Measurements from ENCODE around the gene BMP6. TPM values are rescaled to one million over a fixed set of nuclear protein-coding genes. Genes with fewer than 3 reads are reported as not detected.

BMP6 gene
- total and polyA plus RNA-seq, 3 experiments from 2014 or later = not detected

DNA sequence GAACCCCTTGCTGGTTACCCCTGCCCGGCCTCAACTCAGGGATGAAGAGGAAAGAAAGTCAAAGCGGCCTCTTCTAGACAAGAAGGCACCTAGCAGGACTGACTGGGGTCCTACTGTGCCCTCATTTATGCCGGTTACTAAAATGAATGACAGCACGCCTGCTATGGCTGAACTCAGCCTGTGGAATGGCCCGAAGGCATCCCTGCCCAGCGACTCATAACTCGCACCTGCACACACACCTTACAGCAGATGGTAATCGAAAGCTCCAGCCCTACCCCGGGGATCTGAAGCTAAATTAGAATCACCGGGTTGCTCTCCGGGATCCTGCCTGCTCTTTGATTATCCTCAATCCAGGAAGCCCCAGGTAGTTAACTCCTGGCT, 185.4 kb downstream of the BMP6 start:
- Histone ChIP-seq H3K36me3 (ENCODE audit: insufficient read depth, low read length) (no peaks in the 10 kb centered on the region), H3K4me1 (ENCODE audit: insufficient read depth, low read length) (peaks cover 16% of the 10 kb centered on the region), H3K27me3 (ENCODE audit: insufficient read depth, low read length, poor library complexity, severe bottlenecking) (no peaks in the 10 kb centered on the region), H3K9me3 (ENCODE audit: low read length) (no peaks in the 10 kb centered on the region), H3K27ac (ENCODE audit: low read depth, low read length) (no peak overlapping the region), H3K4me3 (ENCODE audit: low read length) (peak overlapping the region; percentile 64)
- POLR2A ChIA-PET = no interaction called here
- CTCF ChIA-PET = no interaction called here
- Mint-ChIP-seq H3K27ac (peak overlapping the region in 3 of 8 donors; percentile 14 to 70 (median 57)), H3K36me3 (no peaks in the 10 kb centered on the region), H3K9me3 (no peaks in the 10 kb centered on the region), H3K27me3 (peaks cover 0 to 6% of the 10 kb centered on the region in 2 donors), H3K4me1 (peaks cover 11 to 14% (median 11%) of the 10 kb centered on the region in 3 donors), H3K4me3 (no peak overlapping the region)
- DNase-seq = no peak

DNA sequence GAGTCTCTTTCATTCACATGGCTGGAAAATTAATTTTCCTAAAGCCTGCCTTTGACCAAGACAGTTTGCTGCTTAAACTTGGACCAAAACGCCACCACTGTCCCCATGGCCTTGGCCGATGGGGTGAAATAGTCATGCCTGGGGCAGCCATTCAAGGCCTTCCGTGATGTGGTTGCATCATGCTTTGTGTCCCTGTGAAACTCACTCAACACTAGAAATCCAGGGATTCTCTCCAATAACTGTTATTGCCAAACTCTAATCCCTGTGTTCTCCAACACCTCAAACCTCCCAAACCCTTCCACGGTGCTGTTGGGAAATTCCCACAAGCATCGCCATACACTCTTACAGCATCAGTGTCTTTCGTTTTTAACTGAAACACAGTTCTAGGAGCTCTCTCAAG, 186.1 kb downstream of the BMP6 start:
- Mint-ChIP-seq H3K36me3 (no peaks in the 10 kb centered on the region), H3K4me3 (no peak overlapping the region), H3K9me3 (no peaks in the 10 kb centered on the region), H3K27me3 (peaks cover 0 to 6% of the 10 kb centered on the region in 2 donors), H3K4me1 (peaks cover 7 to 11% (median 11%) of the 10 kb centered on the region in 3 donors), H3K27ac (no peak overlapping the region)
- no peaks in the 10 kb centered on the region for H3K36me3 ChIP-seq (ENCODE audit: insufficient read depth, low read length)
- peaks cover 16% of the 10 kb centered on the region for H3K4me1 ChIP-seq (ENCODE audit: insufficient read depth, low read length)
- DNase-seq = no peak
- CTCF ChIA-PET = no interaction called here
- no peaks in the 10 kb centered on the region for H3K9me3 ChIP-seq (ENCODE audit: low read length)
- no peak overlapping the region for H3K27ac ChIP-seq (ENCODE audit: low read depth, low read length)
- H3K4me3 ChIP-seq (ENCODE audit: low read length) = no peak overlapping the region
- H3K27me3 ChIP-seq (ENCODE audit: insufficient read depth, low read length, poor library complexity, severe bottlenecking) = no peaks in the 10 kb centered on the region
- POLR2A ChIA-PET = no interaction called here

DNA sequence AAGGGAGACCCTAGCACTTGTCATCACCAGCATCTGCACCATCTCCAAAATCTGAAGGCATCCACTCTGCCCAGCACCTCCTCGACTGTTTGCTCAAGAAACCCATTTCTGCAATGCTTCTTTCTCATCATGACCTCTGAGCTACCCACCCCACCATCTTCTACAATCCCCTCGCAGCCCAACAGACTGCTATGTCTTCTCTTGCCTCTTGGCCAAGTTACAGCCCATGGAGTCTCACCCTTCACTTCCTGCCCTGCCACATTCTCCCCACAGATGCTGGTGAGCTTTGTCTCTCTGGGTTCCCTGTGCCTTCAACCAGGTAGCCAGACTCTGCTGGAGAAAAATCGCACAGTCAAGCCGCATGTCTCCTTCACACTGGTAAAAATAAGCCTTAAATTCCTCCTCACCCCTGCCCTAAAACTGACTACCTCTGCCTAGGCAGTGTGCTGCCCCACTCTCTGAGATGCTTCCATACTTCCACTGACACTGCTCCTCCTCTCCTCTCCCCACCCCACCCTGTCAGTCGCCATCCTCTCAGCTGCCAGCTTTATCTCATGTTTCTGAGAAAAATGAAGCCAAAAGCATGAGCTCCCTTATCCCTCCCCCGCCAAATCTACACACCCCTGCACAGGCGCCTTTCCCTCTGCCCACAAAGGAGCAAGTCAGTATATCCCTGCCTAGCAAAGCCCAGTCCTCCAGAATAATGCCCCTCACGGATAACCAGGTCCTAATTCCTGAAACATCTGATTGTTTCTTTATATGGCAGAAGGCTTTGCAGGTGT, 187.0 kb downstream of the BMP6 start:
- no peaks in the 10 kb centered on the region for H3K36me3 Mint-ChIP-seq
- H3K27ac Mint-ChIP-seq = no peak overlapping the region
- Histone ChIP-seq H3K4me3 (ENCODE audit: low read length) (no peak overlapping the region), H3K36me3 (ENCODE audit: insufficient read depth, low read length) (no peaks in the 10 kb centered on the region), H3K27me3 (ENCODE audit: insufficient read depth, low read length, poor library complexity, severe bottlenecking) (no peaks in the 10 kb centered on the region), H3K9me3 (ENCODE audit: low read length) (no peaks in the 10 kb centered on the region), H3K4me1 (ENCODE audit: insufficient read depth, low read length) (peaks cover 16% of the 10 kb centered on the region), H3K27ac (ENCODE audit: low read depth, low read length) (no peak overlapping the region)
- H3K4me3 Mint-ChIP-seq = no peak overlapping the region
- DNase-seq = no peak
- H3K4me1 Mint-ChIP-seq = peaks cover 7 to 11% (median 10%) of the 10 kb centered on the region in 3 donors
- peaks cover 0 to 6% of the 10 kb centered on the region in 2 donors for H3K27me3 Mint-ChIP-seq
- ChIA-PET CTCF (no interaction called here), POLR2A (no interaction called here)
- H3K9me3 Mint-ChIP-seq = no peaks in the 10 kb centered on the region

DNA sequence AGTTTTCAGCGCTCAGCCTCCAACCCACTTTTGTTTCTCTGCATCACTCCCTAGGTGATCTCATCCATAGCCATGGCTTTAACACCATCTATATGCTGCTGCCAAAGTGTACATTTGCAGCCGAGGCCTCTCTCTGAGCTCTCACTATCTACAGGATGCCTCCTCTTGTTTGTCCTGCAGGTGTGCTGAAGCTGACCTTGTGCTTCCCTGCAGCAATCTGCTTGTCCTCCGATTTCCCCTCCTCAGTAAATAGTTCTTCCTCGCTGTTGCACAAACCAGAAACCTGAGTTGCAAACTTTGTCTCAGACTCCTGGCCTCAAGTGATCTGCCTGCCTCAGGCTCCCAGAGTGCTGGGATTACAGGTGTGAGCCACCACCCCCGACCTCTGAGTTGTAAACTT, 188.4 kb downstream of the BMP6 start:
- Mint-ChIP-seq H3K27ac (no peak overlapping the region), H3K4me3 (no peak overlapping the region), H3K27me3 (peaks cover 0 to 10% of the 10 kb centered on the region in 2 donors), H3K9me3 (no peaks in the 10 kb centered on the region), H3K36me3 (no peaks in the 10 kb centered on the region), H3K4me1 (peaks cover 3 to 7% (median 4%) of the 10 kb centered on the region in 3 donors)
- Histone ChIP-seq H3K9me3 (ENCODE audit: low read length) (no peaks in the 10 kb centered on the region), H3K4me1 (ENCODE audit: insufficient read depth, low read length) (peaks cover 13% of the 10 kb centered on the region), H3K4me3 (ENCODE audit: low read length) (no peak overlapping the region), H3K27ac (ENCODE audit: low read depth, low read length) (no peak overlapping the region), H3K36me3 (ENCODE audit: insufficient read depth, low read length) (no peaks in the 10 kb centered on the region), H3K27me3 (ENCODE audit: insufficient read depth, low read length, poor library complexity, severe bottlenecking) (no peaks in the 10 kb centered on the region)
- ChIA-PET POLR2A (no interaction called here), CTCF (interaction anchor here (1.7 kb wide), 1 partner anchor 12 kb away, joined by 3 read pairs; no protein-coding TSS in a partner anchor)
- no peak for DNase-seq

DNA sequence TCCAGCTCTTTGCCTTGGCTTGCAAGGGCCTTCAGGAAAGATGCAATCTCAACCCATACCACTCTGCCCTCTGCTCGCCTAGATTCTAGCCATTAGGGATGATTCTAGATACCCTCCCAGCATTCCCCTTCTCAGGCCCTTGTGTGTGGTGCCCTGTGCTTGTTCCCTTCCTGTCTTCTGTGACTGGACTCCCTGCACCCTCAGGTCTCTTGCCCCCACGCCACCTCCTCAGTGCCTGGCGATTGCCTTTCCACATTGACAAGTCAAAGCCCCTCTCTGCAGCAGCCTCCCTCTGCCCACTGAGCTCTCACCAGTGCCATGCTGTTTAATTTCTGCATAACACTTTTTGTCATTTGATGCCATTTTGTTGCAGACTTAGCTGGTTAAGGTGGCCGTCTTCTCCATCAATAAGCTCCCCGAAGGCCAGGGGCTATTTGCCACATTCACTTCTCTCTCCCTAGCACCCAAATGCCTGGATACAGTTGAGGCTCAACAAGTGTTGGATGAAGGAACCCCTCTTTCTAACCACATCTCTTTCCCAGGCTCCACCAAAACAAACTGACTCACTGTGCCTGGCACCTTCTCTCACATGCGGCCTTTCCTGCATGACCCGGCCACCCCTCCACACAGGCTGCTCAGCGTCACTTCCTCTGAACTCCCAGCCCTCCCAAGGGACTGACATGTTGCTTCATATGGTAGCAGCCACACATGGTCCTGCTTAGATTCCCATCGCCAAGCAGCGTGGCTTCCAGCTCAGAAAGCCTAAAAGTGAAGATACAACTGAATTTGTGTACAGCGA, 189.3 kb downstream of the BMP6 start:
- no peaks in the 10 kb centered on the region for H3K9me3 ChIP-seq (ENCODE audit: low read length)
- Mint-ChIP-seq H3K27ac (no peak overlapping the region), H3K9me3 (no peaks in the 10 kb centered on the region), H3K4me3 (no peak overlapping the region), H3K4me1 (peaks cover 0 to 3% (median 0%) of the 10 kb centered on the region in 3 donors), H3K36me3 (no peaks in the 10 kb centered on the region), H3K27me3 (peaks cover 0 to 10% of the 10 kb centered on the region in 2 donors)
- no peak for DNase-seq
- no peak overlapping the region for H3K4me3 ChIP-seq (ENCODE audit: low read length)
- POLR2A ChIA-PET = no interaction called here
- H3K27me3 ChIP-seq (ENCODE audit: insufficient read depth, low read length, poor library complexity, severe bottlenecking) = no peaks in the 10 kb centered on the region
- CTCF ChIA-PET = interaction anchor here (1.7 kb wide), 1 partner anchor 11 kb away, joined by 3 read pairs; no protein-coding TSS in a partner anchor
- H3K27ac ChIP-seq (ENCODE audit: low read depth, low read length) = no peak overlapping the region
- no peaks in the 10 kb centered on the region for H3K36me3 ChIP-seq (ENCODE audit: insufficient read depth, low read length)
- H3K4me1 ChIP-seq (ENCODE audit: insufficient read depth, low read length) = peaks cover 9% of the 10 kb centered on the region

DNA sequence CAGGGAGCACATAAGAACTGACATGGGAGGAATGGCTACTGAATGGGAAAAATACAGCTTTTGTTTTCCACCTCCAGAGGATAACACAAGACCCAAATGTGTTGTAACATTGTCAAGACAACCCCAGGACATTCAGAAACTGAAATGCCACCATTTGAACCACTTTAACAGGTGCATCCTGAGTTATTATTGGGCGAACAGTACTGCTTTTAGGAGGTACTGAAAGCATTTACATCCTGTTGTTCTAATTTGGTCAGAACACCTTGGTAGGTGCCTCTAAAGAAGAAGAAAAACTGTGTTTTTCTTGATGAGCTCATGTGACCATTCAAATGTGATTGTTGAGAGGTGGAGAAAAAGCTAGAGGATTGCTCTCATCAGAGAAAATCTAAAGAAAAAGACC, 191.1 kb downstream of the BMP6 start:
- ChIA-PET CTCF (no interaction called here), POLR2A (no interaction called here)
- no peak overlapping the region for H3K4me3 Mint-ChIP-seq
- no peak for DNase-seq
- H3K27me3 Mint-ChIP-seq = peaks cover 0 to 10% of the 10 kb centered on the region in 2 donors
- no peaks in the 10 kb centered on the region for H3K4me1 Mint-ChIP-seq
- H3K27ac Mint-ChIP-seq = no peak overlapping the region
- Histone ChIP-seq H3K4me3 (ENCODE audit: low read length) (no peak overlapping the region), H3K9me3 (ENCODE audit: low read length) (no peaks in the 10 kb centered on the region), H3K36me3 (ENCODE audit: insufficient read depth, low read length) (no peaks in the 10 kb centered on the region), H3K27me3 (ENCODE audit: insufficient read depth, low read length, poor library complexity, severe bottlenecking) (no peaks in the 10 kb centered on the region), H3K27ac (ENCODE audit: low read depth, low read length) (no peak overlapping the region), H3K4me1 (ENCODE audit: insufficient read depth, low read length) (no peaks in the 10 kb centered on the region)
- no peaks in the 10 kb centered on the region for H3K9me3 Mint-ChIP-seq
- H3K36me3 Mint-ChIP-seq = no peaks in the 10 kb centered on the region

DNA sequence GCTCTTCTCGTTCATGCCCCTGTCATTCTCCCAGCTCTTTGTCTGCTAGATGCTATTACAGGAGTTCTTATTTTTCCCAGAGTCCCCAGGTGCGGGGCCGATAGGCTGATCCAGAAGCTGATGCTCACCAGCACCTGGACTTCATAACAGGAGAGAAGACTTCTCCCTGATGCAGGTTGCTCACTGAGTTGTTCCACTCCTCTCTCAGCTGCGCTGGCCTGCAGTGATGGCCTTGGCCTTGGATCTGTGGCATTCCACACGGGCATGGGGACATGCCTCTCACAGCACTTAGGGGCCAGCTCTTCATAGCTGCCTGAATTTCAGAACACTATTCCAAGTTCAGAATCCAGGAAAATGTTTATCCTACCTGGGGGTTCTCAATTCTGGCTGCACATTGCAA, 191.8 kb downstream of the BMP6 start:
- Mint-ChIP-seq H3K36me3 (no peaks in the 10 kb centered on the region), H3K27me3 (peaks cover 0 to 10% of the 10 kb centered on the region in 2 donors), H3K9me3 (no peaks in the 10 kb centered on the region), H3K4me3 (no peak overlapping the region), H3K27ac (no peak overlapping the region), H3K4me1 (no peaks in the 10 kb centered on the region)
- CTCF ChIA-PET = no interaction called here
- Histone ChIP-seq H3K27me3 (ENCODE audit: insufficient read depth, low read length, poor library complexity, severe bottlenecking) (no peaks in the 10 kb centered on the region), H3K4me1 (ENCODE audit: insufficient read depth, low read length) (no peaks in the 10 kb centered on the region), H3K27ac (ENCODE audit: low read depth, low read length) (no peak overlapping the region), H3K4me3 (ENCODE audit: low read length) (no peak overlapping the region), H3K36me3 (ENCODE audit: insufficient read depth, low read length) (no peaks in the 10 kb centered on the region), H3K9me3 (ENCODE audit: low read length) (no peaks in the 10 kb centered on the region)
- POLR2A ChIA-PET = no interaction called here
- no peak for DNase-seq

DNA sequence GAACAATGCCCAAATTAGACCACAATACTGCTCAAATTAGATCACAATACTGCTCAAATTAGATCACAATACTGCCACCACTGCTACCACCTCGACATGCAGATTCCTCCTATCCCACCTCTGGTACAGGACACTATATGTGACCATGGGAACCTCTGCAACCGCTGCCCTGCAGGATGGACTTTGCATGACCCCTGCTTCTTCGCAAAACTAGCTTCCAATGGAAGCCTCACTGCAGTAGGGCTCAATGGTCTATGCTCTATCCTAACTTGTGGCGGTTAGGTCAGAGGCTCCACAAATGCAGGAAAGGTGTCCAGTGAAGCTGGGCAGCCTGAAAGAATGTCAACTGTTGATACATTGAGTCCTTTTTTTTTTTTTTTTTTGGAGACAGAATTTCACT, 192.5 kb downstream of the BMP6 start:
- Histone ChIP-seq H3K4me3 (ENCODE audit: low read length) (no peak overlapping the region), H3K4me1 (ENCODE audit: insufficient read depth, low read length) (no peaks in the 10 kb centered on the region), H3K27ac (ENCODE audit: low read depth, low read length) (no peak overlapping the region), H3K9me3 (ENCODE audit: low read length) (no peaks in the 10 kb centered on the region), H3K36me3 (ENCODE audit: insufficient read depth, low read length) (no peaks in the 10 kb centered on the region), H3K27me3 (ENCODE audit: insufficient read depth, low read length, poor library complexity, severe bottlenecking) (no peaks in the 10 kb centered on the region)
- peaks cover 0 to under 1% (median 0%) of the 10 kb centered on the region in 5 donors for H3K9me3 Mint-ChIP-seq
- H3K36me3 Mint-ChIP-seq = no peaks in the 10 kb centered on the region
- ChIA-PET CTCF (no interaction called here), POLR2A (no interaction called here)
- H3K4me3 Mint-ChIP-seq = no peak overlapping the region
- H3K27ac Mint-ChIP-seq = no peak overlapping the region
- DNase-seq = no peak
- H3K4me1 Mint-ChIP-seq = no peaks in the 10 kb centered on the region
- H3K27me3 Mint-ChIP-seq = peaks cover 0 to 10% of the 10 kb centered on the region in 2 donors

All from CD8-positive, alpha-beta memory T cell (primary cell).